ENCODE measurements around the gene MTUS2. TPM values are rescaled to one million over a fixed set of nuclear protein-coding genes. Genes with fewer than 3 reads are reported as not detected.

MTUS2 gene
- total and polyA plus RNA-seq, 9 of the 15 experiments (the other 6 are each of a cell fraction or from before 2014, with no cell fraction given): 0.01 to 0.28 (median 0.06) TPM; not detected in 1

GRCh38 chr13:29513981-29514719 lies 694.0 kb downstream of the MTUS2 start:
- peaks cover 45% of the 10 kb centered on the region; the same call in 2 of the 3 replicates for H3K36me3 ChIP-seq (ENCODE audit: control insufficient read depth, insufficient read depth, low read length)
- CTCF ChIA-PET (ENCODE audit: low intra/inter-chr PET ratio): no interaction called here

GRCh38 chr13:29514720-29515310 lies 694.7 kb downstream of the MTUS2 start:
- TF ChIP-seq POLR2G (IDR thresholded peaks at IDR 0.05; ENCODE audit: low read depth, low read length) (0 out of 2 replicates have a peak, but pooled peaks have one; percentile 11), SAFB (IDR thresholded peaks at IDR 0.05; ENCODE audit: borderline replicate concordance, low read depth, low read length) (no peak), SMARCB1 (IDR thresholded peaks at IDR 0.05; ENCODE audit: insufficient read length, low read depth) (no peak)
- Histone ChIP-seq H3K4me1 (replicated peaks in 1 of 2; ENCODE audit: control insufficient read depth in 2 of 2, insufficient read depth in 2 of 2, low read length in 2 of 2) (peaks cover 0 to 6% of the 10 kb centered on the region in 2 experiments; a peak in 1 of 5 replicates), H3K9me3 (replicated peaks; ENCODE audit: control insufficient read depth, insufficient read depth, low read depth, low read length) (no peaks in the 10 kb centered on the region), H3K9ac (ENCODE audit: insufficient read depth in 1 of 2, low read depth in 2 of 2, low read length in 2 of 2) (no peak overlapping the region), H3K79me2 (ENCODE audit: control insufficient read depth, insufficient read depth, low read length) (no peaks in the 10 kb centered on the region), H3K27ac (ENCODE audit: extremely low read depth, low read depth, low read length) (no peak overlapping the region), H3K27me3 (ENCODE audit: control insufficient read depth in 2 of 2, insufficient read depth in 2 of 2, low read length in 2 of 2) (no peaks in the 10 kb centered on the region), H3K36me3 (ENCODE audit: control insufficient read depth, insufficient read depth, low read length) (peaks cover 52% of the 10 kb centered on the region), H2AFZ (ENCODE audit: low read depth, low read length) (no peak overlapping the region), H3K4me3 (no peak overlapping the region), H3K9me1 (ENCODE audit: control insufficient read depth, insufficient read depth, low read length) (no peaks in the 10 kb centered on the region), H3K4me2 (ENCODE audit: insufficient read depth, low read length) (no peak overlapping the region), H4K20me1 (replicated peaks; ENCODE audit: control insufficient read depth, insufficient read depth, low read length) (no peaks in the 10 kb centered on the region; the same call in 1 of the 2 replicates)
- ChIA-PET POLR2A (no interaction called here), CTCF (ENCODE audit: low intra/inter-chr PET ratio) (no interaction called here)
- in situ Hi-C loops (cut with MboI): loop anchor here (5.0 kb wide), 1 partner anchor 192 kb away; no protein-coding TSS in a partner anchor
- intact Hi-C loops (cut with micrococcal nuclease): no loop called here
- no peak for DNase-seq (ENCODE audit: extremely low read depth in 1 of 4, low spot score in 3 of 4)
- no peak for FAIRE-seq
- no TSS peak for BruUV-seq (replicated peaks)
- ATAC-seq: no peak
- 98% methylated on average over 7 of the region's 13 CpGs for WGBS (ENCODE audit: insufficient coverage, low coverage, missing lambda C conversion rate)

More at GRCh38 chr13:29513981-29514719, 694.0 kb downstream of the MTUS2 start:
- FAIRE-seq (no peak), ATAC-seq (no peak), DNase-seq (ENCODE audit: extremely low read depth in 1 of 4, low spot score in 3 of 4) (no peak)
- 90% methylated on average over 18 of the region's 32 CpGs for WGBS (ENCODE audit: insufficient coverage, low coverage, missing lambda C conversion rate)
- BruUV-seq (replicated peaks): no TSS peak
- H3K4me1 ChIP-seq (replicated peaks in 1 of 2; ENCODE audit: control insufficient read depth in 2 of 2, insufficient read depth in 2 of 2, low read length in 2 of 2): peaks cover 0 to 6% of the 10 kb centered on the region in 2 experiments; a peak in 1 of 5 replicates
- H2AFZ ChIP-seq (ENCODE audit: low read depth, low read length): no peak overlapping the region
- H3K9ac ChIP-seq (ENCODE audit: insufficient read depth in 1 of 2, low read depth in 2 of 2, low read length in 2 of 2): no peak overlapping the region
- no peak overlapping the region for H3K27ac ChIP-seq (ENCODE audit: extremely low read depth, low read depth, low read length)
- no peaks in the 10 kb centered on the region for H3K79me2 ChIP-seq (ENCODE audit: control insufficient read depth, insufficient read depth, low read length)
- H3K9me1 ChIP-seq (ENCODE audit: control insufficient read depth, insufficient read depth, low read length): no peaks in the 10 kb centered on the region
- H4K20me1 ChIP-seq (replicated peaks; ENCODE audit: control insufficient read depth, insufficient read depth, low read length): no peaks in the 10 kb centered on the region; the same call in 1 of the 2 replicates
- no peak overlapping the region for H3K4me3 ChIP-seq
- no peaks in the 10 kb centered on the region for H3K9me3 ChIP-seq (replicated peaks; ENCODE audit: control insufficient read depth, insufficient read depth, low read depth, low read length)
- in situ Hi-C loops (cut with MboI) (no loop called here), intact Hi-C loops (cut with micrococcal nuclease) (no loop called here)
- H3K4me2 ChIP-seq (ENCODE audit: insufficient read depth, low read length): no peak overlapping the region
- no peak for TF ChIP-seq NUFIP1 (IDR thresholded peaks at IDR 0.05; ENCODE audit: partially characterized antibody)
- peak; percentile 51 for TF ChIP-seq POLR2G (IDR thresholded peaks at IDR 0.05; ENCODE audit: low read depth, low read length)
- H3K27me3 ChIP-seq (ENCODE audit: control insufficient read depth in 2 of 2, insufficient read depth in 2 of 2, low read length in 2 of 2): no peaks in the 10 kb centered on the region
- POLR2A ChIA-PET: no interaction called here

Data from K562 (cell line).